IMR-90 (cell line): Measurements from ENCODE around the gene FUS. TPM values are rescaled to one million over a fixed set of nuclear protein-coding genes. Genes with fewer than 3 reads are reported as not detected.
A peak's percentile ranks its signal among the peaks of the same experiment; 100 is the strongest.

Experiments used
- ATAC-seq: fragments of 200-7000 bp; cut with Tn5 transposase; 2 replicates; pipeline ENCODE4 v1.9.1; 2020; ENCODE audit warnings: low read depth, mild to moderate bottlenecking, moderate library complexity
- BruUV-seq: library from RNA; stranded (reverse); fragments of 400-500 nt; replicated peaks from 2 replicates; lab custom pipeline; 2021; lab: Mats Ljungman, UMichigan
- CTCF ChIA-PET: fragments of 300-600 bp; formaldehyde crosslinking; extraction: SDS; loops from one replicate; lab custom pipeline; 2021; ENCODE audit warnings: antibody characterized with exemption; lab: Yijun Ruan, JAX
- POLR2A ChIA-PET: fragments of 300-600 bp; sonication (Branson Sonifier 250); formaldehyde crosslinking; loops from one replicate; lab custom pipeline; 2022; ENCODE audit warnings: antibody characterized with exemption; ENCODE audit not compliant: unreplicated experiment; lab: Charles Lee
- DNase-seq: peaks from one replicate; pipeline ENCODE4 v3.0.0; 2013
- H2AFZ ChIP-seq: replicated peaks from 2 replicates; pipeline ENCODE3; 2013; ENCODE audit warnings: low read length, mild to moderate bottlenecking; ENCODE audit not compliant: poor library complexity
- H2AK5ac ChIP-seq: 2 replicates; pipeline ENCODE4 v1.6.1; 2013; ENCODE audit warnings: low read depth, low read length, inconsistent platforms
- H2AK9ac ChIP-seq: replicated peaks from 2 replicates; pipeline ENCODE3; 2013; ENCODE audit warnings: mild to moderate bottlenecking, low read depth, low read length, moderate library complexity; ENCODE audit not compliant: poor library complexity
- H2BK120ac ChIP-seq: 2 replicates; pipeline ENCODE4 v1.6.1; 2013; ENCODE audit warnings: low read depth, low read length, inconsistent platforms
- H2BK15ac ChIP-seq: 3 replicates; pipeline ENCODE4 v1.6.1; 2013; ENCODE audit warnings: low read depth, low read length, inconsistent platforms
- H2BK20ac ChIP-seq: 2 replicates; pipeline ENCODE4 v1.6.1; 2013; ENCODE audit warnings: low read depth, mild to moderate bottlenecking, inconsistent platforms, low read length, moderate library complexity
- H2BK5ac ChIP-seq: 2 replicates; pipeline ENCODE4 v1.6.1; 2013; ENCODE audit warnings: mild to moderate bottlenecking, low read depth, low read length, inconsistent platforms; ENCODE audit not compliant: poor library complexity, severe bottlenecking
- H3K14ac ChIP-seq: replicated peaks from 2 replicates; pipeline ENCODE4 v1.6.1; 2013; ENCODE audit warnings: low read depth, low read length, inconsistent platforms
- H3K18ac ChIP-seq: 2 replicates; pipeline ENCODE4 v1.6.1; 2013; ENCODE audit warnings: low read depth, low read length, control low read depth
- H3K23ac ChIP-seq: 2 replicates; pipeline ENCODE4 v1.6.1; 2013; ENCODE audit warnings: low read depth, low read length, inconsistent platforms
- H3K27ac ChIP-seq: 2 replicates; pipeline ENCODE4 v1.5.1; 2013; ENCODE audit warnings: mild to moderate bottlenecking, control low read depth, low read length; ENCODE audit not compliant: insufficient read depth
- H3K27me3 ChIP-seq: 2 replicates; pipeline ENCODE4 v1.6.1; 2013; ENCODE audit warnings: low read length; ENCODE audit not compliant: control insufficient read depth, insufficient read depth
- H3K36me3 ChIP-seq: 2 replicates; pipeline ENCODE4 v1.6.1; 2013; ENCODE audit warnings: low read length, mixed read lengths; ENCODE audit not compliant: control insufficient read depth, insufficient read depth
- H3K4ac ChIP-seq: 2 replicates; pipeline ENCODE4 v1.6.1; 2013; ENCODE audit warnings: low read depth, low read length, inconsistent platforms
- H3K4me1 ChIP-seq: 2 replicates; pipeline ENCODE4 v1.6.1; 2013; ENCODE audit warnings: low read length, mixed read lengths; ENCODE audit not compliant: control insufficient read depth, insufficient read depth
- H3K4me2 ChIP-seq: 2 replicates; pipeline ENCODE4 v1.6.1; 2013; ENCODE audit warnings: low read depth, mild to moderate bottlenecking, control low read depth, low read length, moderate library complexity
- H3K4me3 ChIP-seq: 2 replicates; pipeline ENCODE4 v1.5.1; 2013; ENCODE audit warnings: low read depth, mild to moderate bottlenecking, control low read depth, low read length, moderate library complexity; ENCODE audit not compliant: insufficient read depth
- H3K56ac ChIP-seq: 2 replicates; pipeline ENCODE4 v1.6.1; 2013; ENCODE audit warnings: low read length, inconsistent platforms; ENCODE audit not compliant: insufficient read depth; ENCODE audit errors: extremely low read depth
- H3K79me1 ChIP-seq, 2 experiments: 2 replicates each; pipeline ENCODE4 v1.6.1; 2013; ENCODE audit warnings: low read length in 2 of 2, inconsistent platforms in 1 of 2, low read depth in 1 of 2
- H3K9ac ChIP-seq: 2 replicates; pipeline ENCODE4 v1.6.1; 2013; ENCODE audit warnings: low read depth, low read length, control low read depth
- H3K9me1 ChIP-seq: 2 replicates; pipeline ENCODE4 v1.6.1; 2013; ENCODE audit warnings: low read length, inconsistent platforms; ENCODE audit not compliant: insufficient read depth
- H3K9me3 ChIP-seq: 2 replicates; pipeline ENCODE4 v1.6.1; 2013; ENCODE audit warnings: low read length; ENCODE audit not compliant: control insufficient read depth, insufficient read depth
- H4K20me1 ChIP-seq: 2 replicates; pipeline ENCODE4 v1.6.1; 2013; ENCODE audit warnings: low read length, inconsistent platforms; ENCODE audit not compliant: insufficient read depth
- H4K5ac ChIP-seq: 2 replicates; pipeline ENCODE4 v1.6.1; 2013; ENCODE audit warnings: mild to moderate bottlenecking, low read depth, low read length, control low read depth
- H4K8ac ChIP-seq, 2 experiments: 2 replicates each; pipeline ENCODE4 v1.6.1; 2013; ENCODE audit warnings: low read depth in 2 of 2, low read length in 2 of 2, control low read depth in 1 of 2, inconsistent platforms in 1 of 2
- H4K91ac ChIP-seq: 2 replicates; pipeline ENCODE4 v1.6.1; 2013; ENCODE audit warnings: low read depth, low read length, inconsistent platforms; ENCODE audit not compliant: insufficient read depth
- CEBPB ChIP-seq: IDR thresholded peaks from 2 replicates; pipeline ENCODE4 v1.6.1; 2012; ENCODE audit warnings: low read depth, low read length, improper control_type of control experiment
- CHD1 ChIP-seq: IDR thresholded peaks from 2 replicates; pipeline ENCODE4 v1.6.1; 2012; ENCODE audit warnings: low read depth, low read length, improper control_type of control experiment
- FOS ChIP-seq: fragments of 150-350 bp; IDR thresholded peaks from 2 replicates; pipeline ENCODE4 v1.6.1; 2016; ENCODE audit warnings: low read depth, low read length
- MAFK ChIP-seq: IDR thresholded peaks from 2 replicates; pipeline ENCODE4 v1.6.1; 2012; ENCODE audit warnings: low read depth, low read length, improper control_type of control experiment
- MAZ ChIP-seq: IDR thresholded peaks from 2 replicates; pipeline ENCODE4 v1.6.1; 2012; ENCODE audit warnings: low read depth, mild to moderate bottlenecking, low read length, improper control_type of control experiment, moderate library complexity, borderline replicate concordance
- MXI1 ChIP-seq: IDR thresholded peaks from 2 replicates; pipeline ENCODE4 v1.6.1; 2012; ENCODE audit warnings: low read depth, mild to moderate bottlenecking, low read length, moderate library complexity, borderline replicate concordance
- NFE2L2 ChIP-seq: fragments of 150-350 bp; IDR thresholded peaks from 2 replicates; pipeline ENCODE4 v1.6.1; 2016; ENCODE audit warnings: low read depth, mild to moderate bottlenecking, low read length
- RAD21 ChIP-seq: IDR thresholded peaks from 2 replicates; pipeline ENCODE4 v1.6.1; 2012; ENCODE audit warnings: low read length, improper control_type of control experiment
- RCOR1 ChIP-seq: IDR thresholded peaks from 2 replicates; pipeline ENCODE4 v1.6.1; 2012; ENCODE audit warnings: mild to moderate bottlenecking, low read length, improper control_type of control experiment; ENCODE audit not compliant: insufficient replicate concordance
- RFX5 ChIP-seq: IDR thresholded peaks from 2 replicates; pipeline ENCODE4 v1.8.0; 2012; ENCODE audit warnings: low read depth, mild to moderate bottlenecking, low read length, moderate library complexity
- WGBS, 2 experiments: methylation state at CpG; one replicate each; pipeline versions ENCODE4 v1.1.5 to v1.1.7; 2013; ENCODE audit warnings: missing lambda C conversion rate in 2 of 2; ENCODE audit not compliant: insufficient read length in 1 of 2; ENCODE audit errors: extremely low coverage in 2 of 2; 5-methylcytosine and 5-hydroxymethylcytosine counted together
- dilution Hi-C: fragments of 300-500 bp; cut with HindIII; formaldehyde crosslinking; loops from one replicate; pipeline ENCODE4 v1.14.3; 2018; ENCODE audit warnings: low sequenced_read_pairs; ENCODE audit not compliant: unreplicated experiment
- in situ Hi-C: fragments of 300-500 bp; cut with MboI; formaldehyde crosslinking; loops from 3 replicates; pipeline ENCODE4 v1.14.3; 2019; ENCODE audit warnings: low sequenced_read_pairs, inconsistent platforms, mixed read lengths
- intact Hi-C: fragments of 100-400 bp; cut with micrococcal nuclease; formaldehyde crosslinking; loops from 2 replicates; pipeline ENCODE4 v1.10.0; 2022
- polyA plus RNA-seq, 3 experiments: library from polyadenylated mRNA; depleted of rRNA; stranded (reverse); fragments of >200 nt; gene quantifications; 2 replicates each; pipeline ENCODE4 v1.2.3, GENCODE V29; 2012; ENCODE audit warnings: low replicate concordance in 1 of 3
- total RNA-seq: library from RNA; depleted of rRNA; stranded (reverse); fragments of >200 nt; gene quantifications from 2 replicates; pipeline ENCODE4 v1.2.3, GENCODE V29; 2012
- TF ChIP-seq, protein P1 (sequence below): conservative IDR thresholded peaks from 2 replicates; pipeline ENCODE4 v1.5.1; 2012; ENCODE audit warnings: mild to moderate bottlenecking, low read depth, low read length, improper control_type of control experiment
- TF ChIP-seq, protein P2 (sequence below): fragments of 150-350 bp; IDR thresholded peaks from 2 replicates; pipeline ENCODE4 v1.6.1; 2017; ENCODE audit warnings: mild to moderate bottlenecking, antibody characterized with exemption, low read length, low read depth

Gene FUS
- total and polyA plus RNA-seq, 2 of the 4 experiments (the other 2 are of a cell fraction): 42.8 to 340 TPM

DNA sequence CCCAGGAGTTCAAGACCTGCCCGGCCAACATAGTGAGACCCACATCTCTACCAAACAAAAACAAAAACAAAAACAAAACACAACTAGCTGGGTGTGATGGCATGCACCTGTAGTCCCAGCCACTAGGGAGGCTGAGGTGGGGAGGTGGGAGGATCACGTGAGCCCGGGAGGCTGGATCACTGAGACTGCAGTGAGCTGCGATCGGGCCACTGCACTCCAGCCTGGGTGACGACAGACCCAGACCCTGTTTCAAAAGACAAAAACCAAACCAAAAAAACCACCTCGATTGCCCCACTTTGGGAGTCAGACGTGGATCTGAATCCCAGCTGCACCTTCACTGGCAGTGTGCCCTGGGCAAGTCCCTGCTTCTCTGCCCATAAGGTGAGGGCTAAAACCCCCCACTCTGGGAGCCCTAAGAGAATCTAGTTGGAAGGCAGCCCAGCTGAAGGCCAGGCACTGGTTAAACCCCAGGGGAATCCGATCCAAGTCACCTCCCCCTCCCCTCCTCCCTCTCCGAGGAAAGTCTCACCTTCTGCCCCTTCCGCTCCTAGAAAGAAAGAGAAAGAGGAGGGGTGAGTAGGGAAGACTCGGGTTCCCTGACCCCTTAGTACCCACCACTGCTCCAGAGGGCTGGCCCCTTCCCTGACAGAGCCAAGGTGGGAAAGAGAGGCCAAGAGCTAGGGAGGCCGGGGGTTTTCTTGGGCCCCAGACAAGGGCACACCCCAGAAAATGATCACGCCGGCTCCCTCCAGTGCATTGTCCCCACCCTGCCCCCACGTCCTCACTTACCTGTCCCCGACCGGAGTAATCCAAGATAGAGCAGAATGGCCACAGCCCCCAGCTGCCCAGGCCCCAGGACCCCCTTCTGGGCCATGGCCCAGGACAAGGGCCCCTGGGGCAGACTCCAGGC, 45.1 kb upstream of the FUS start (continued):
- TF ChIP-seq MXI1: no peak
- no peak for TF ChIP-seq RAD21

DNA sequence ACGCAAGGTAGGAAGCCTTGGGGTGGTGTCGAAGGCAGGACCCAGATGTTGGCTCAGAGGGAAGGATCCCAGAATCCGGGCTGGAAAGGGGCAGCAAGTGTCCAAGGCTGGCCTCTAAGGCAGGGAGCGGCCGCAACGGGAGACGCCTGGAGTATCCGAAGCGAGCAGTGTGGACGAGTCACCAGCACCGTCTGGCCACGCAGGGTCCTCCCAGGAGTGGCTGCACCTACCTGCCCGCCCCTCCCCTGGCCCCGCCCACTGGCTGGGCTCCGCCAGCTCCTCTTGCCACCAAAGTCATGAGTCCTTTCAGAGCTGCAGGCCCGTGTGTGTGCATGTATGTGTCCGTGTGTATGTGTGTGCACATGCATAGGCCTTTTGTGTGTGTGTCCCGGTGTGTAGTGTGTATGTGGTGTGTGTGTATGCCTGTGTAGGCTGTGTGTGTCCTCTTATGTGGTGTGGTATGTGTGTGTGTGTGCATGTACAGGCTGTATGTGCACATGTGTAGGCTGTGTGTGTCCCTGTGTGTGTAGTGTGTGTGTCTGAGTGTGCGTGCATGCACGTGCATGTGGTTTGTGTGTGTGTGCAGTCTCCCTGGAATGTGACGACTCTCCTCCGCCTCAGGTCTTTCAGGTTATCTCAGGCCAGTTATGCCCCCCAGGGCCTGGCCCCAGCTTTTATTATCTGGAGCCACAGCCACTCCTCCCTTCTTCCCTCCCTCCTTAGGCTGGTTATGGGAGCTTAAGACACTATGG, 44.2 kb upstream of the FUS start, which contains the start of gene PRSS8:
PRSS8 (minus strand) TSS at position 193 of the 752 bp plus-strand sequence. CDS start 229 bp downstream, outside the sequence.
- dilution Hi-C loops: no loop called here
- peaks cover 0 to 7% of the 10 kb centered on the region in 2 experiments; a peak in 1 of 4 replicates for H3K79me1 ChIP-seq
- no peak within 1 kb of the TSS for H3K9ac ChIP-seq
- no peak for TF ChIP-seq RAD21
- TF ChIP-seq CHD1: no peak
- no peak for TF ChIP-seq FOS
- no peak for TF ChIP-seq RFX5
- no peak for TF ChIP-seq CEBPB
- no peak for TF ChIP-seq NFE2L2
- TF ChIP-seq MAZ: no peak
- no peak for TF ChIP-seq MAFK
- TF ChIP-seq, protein P1, sequence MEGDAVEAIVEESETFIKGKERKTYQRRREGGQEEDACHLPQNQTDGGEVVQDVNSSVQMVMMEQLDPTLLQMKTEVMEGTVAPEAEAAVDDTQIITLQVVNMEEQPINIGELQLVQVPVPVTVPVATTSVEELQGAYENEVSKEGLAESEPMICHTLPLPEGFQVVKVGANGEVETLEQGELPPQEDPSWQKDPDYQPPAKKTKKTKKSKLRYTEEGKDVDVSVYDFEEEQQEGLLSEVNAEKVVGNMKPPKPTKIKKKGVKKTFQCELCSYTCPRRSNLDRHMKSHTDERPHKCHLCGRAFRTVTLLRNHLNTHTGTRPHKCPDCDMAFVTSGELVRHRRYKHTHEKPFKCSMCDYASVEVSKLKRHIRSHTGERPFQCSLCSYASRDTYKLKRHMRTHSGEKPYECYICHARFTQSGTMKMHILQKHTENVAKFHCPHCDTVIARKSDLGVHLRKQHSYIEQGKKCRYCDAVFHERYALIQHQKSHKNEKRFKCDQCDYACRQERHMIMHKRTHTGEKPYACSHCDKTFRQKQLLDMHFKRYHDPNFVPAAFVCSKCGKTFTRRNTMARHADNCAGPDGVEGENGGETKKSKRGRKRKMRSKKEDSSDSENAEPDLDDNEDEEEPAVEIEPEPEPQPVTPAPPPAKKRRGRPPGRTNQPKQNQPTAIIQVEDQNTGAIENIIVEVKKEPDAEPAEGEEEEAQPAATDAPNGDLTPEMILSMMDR: no peak
- TF ChIP-seq RCOR1: no peak
- TF ChIP-seq, protein P2, sequence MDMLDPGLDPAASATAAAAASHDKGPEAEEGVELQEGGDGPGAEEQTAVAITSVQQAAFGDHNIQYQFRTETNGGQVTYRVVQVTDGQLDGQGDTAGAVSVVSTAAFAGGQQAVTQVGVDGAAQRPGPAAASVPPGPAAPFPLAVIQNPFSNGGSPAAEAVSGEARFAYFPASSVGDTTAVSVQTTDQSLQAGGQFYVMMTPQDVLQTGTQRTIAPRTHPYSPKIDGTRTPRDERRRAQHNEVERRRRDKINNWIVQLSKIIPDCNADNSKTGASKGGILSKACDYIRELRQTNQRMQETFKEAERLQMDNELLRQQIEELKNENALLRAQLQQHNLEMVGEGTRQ: no peak

More for the DNA sequence above, 44.2 kb upstream of the FUS start, which contains the start of gene PRSS8:
- H2AK5ac ChIP-seq: peak within 1 kb of the TSS; percentile 59; the same call in 1 of the 2 replicates
- 0 out of 2 replicates have a peak within 1 kb of the TSS, but pooled peaks have one; percentile 53 for H3K23ac ChIP-seq
- H3K9me3 ChIP-seq: no peaks in the 10 kb centered on the region
- H3K56ac ChIP-seq: no peak within 1 kb of the TSS
- H4K91ac ChIP-seq: no peak within 1 kb of the TSS
- no peak within 1 kb of the TSS for H2BK20ac ChIP-seq
- H4K8ac ChIP-seq: no peak within 1 kb of the TSS
- H3K4me3 ChIP-seq: no peak within 1 kb of the TSS
- peaks cover 9% of the 10 kb centered on the region for H3K36me3 ChIP-seq
- BruUV-seq: no TSS peak
- 0 out of 2 replicates have a peak within 1 kb of the TSS, but pooled peaks have one; percentile 23 for H2BK120ac ChIP-seq
- 59% methylated on average over 13 of the region's 22 CpGs; no CpG with 5 or more reads in 1 of the 2 experiments for WGBS, 2 experiments
- H3K27ac ChIP-seq: no peak within 1 kb of the TSS
- no peaks in the 10 kb centered on the region; the same call in 1 of the 2 replicates for H3K27me3 ChIP-seq
- no peak for DNase-seq
- peak within 1 kb of the TSS; percentile 42 for H2AK9ac ChIP-seq
- H3K4me2 ChIP-seq: no peak within 1 kb of the TSS
- no peak within 1 kb of the TSS for H3K18ac ChIP-seq
- no peak within 1 kb of the TSS; the same call in 1 of the 2 replicates for H3K14ac ChIP-seq
- H4K5ac ChIP-seq: no peak within 1 kb of the TSS
- peak within 1 kb of the TSS; percentile 44 for H2AFZ ChIP-seq
- no peak within 1 kb of the TSS for H3K4ac ChIP-seq
- ChIA-PET POLR2A (no interaction called here), CTCF (no interaction called here)
- H4K20me1 ChIP-seq: no peaks in the 10 kb centered on the region
- H3K9me1 ChIP-seq: peaks cover 11% of the 10 kb centered on the region
- peaks cover 14% of the 10 kb centered on the region for H3K4me1 ChIP-seq
- intact Hi-C loops (no loop called here), in situ Hi-C loops (no loop called here)
- H2BK15ac ChIP-seq: no peak within 1 kb of the TSS
- H2BK5ac ChIP-seq: no peak within 1 kb of the TSS
- no peak for ATAC-seq
